Liver (tissue), 9 donors: ENCODE measurements around the gene FGFRL1. TPM values are rescaled to one million over a fixed set of nuclear protein-coding genes. Genes with fewer than 3 reads are reported as not detected.

Experiments
- DNase-seq: peaks from one replicate; pipeline ENCODE4 v3.0.0-alpha.2; 2017; ENCODE audit warnings: low spot score
- H3K27ac ChIP-seq, 2 donors: one replicate each; pipeline ENCODE4 v1.7.0; 2013; ENCODE audit warnings: inconsistent platforms in 2 of 2, low read length in 2 of 2, control low read depth in 1 of 2, low read depth in 1 of 2, mild to moderate bottlenecking in 1 of 2
- H3K27me3 ChIP-seq, 4 donors: one replicate each; pipeline versions ENCODE4 v1.6.1 to v1.7.0; 2013; ENCODE audit warnings: low read length in 3 of 4, inconsistent platforms in 1 of 4, mild to moderate bottlenecking in 1 of 4, moderate library complexity in 1 of 4; ENCODE audit not compliant: control insufficient read depth in 4 of 4, insufficient read depth in 4 of 4
- H3K36me3 ChIP-seq, 4 donors: one replicate each; pipeline versions ENCODE4 v1.6.1 to v1.7.0; 2013; ENCODE audit warnings: low read length in 3 of 4, mild to moderate bottlenecking in 3 of 4, low read depth in 1 of 4, moderate library complexity in 1 of 4; ENCODE audit not compliant: control insufficient read depth in 4 of 4, insufficient read depth in 3 of 4
- H3K4me1 ChIP-seq, 4 donors: one replicate each; pipeline versions ENCODE4 v1.6.1 to v1.7.0; 2013; ENCODE audit warnings: low read length in 3 of 4, mild to moderate bottlenecking in 3 of 4, moderate library complexity in 1 of 4; ENCODE audit not compliant: control insufficient read depth in 4 of 4, insufficient read depth in 4 of 4
- H3K4me3 ChIP-seq, 3 donors: one replicate each; pipeline versions ENCODE4 v1.6.1 to v1.7.0; 2013; ENCODE audit warnings: low read length in 3 of 3, control low read depth in 1 of 3, low read depth in 1 of 3, mild to moderate bottlenecking in 1 of 3
- H3K9ac ChIP-seq, 2 donors: one replicate each; pipeline ENCODE4 v1.7.0; 2013; ENCODE audit warnings: low read length in 2 of 2, mild to moderate bottlenecking in 2 of 2, moderate library complexity in 2 of 2, control low read depth in 1 of 2, low read depth in 1 of 2
- H3K9me3 ChIP-seq, 4 donors: one replicate each; pipeline versions ENCODE4 v1.6.1 to v1.7.0; 2013; ENCODE audit warnings: low read length in 3 of 4; ENCODE audit not compliant: control insufficient read depth in 4 of 4
- EGR1 ChIP-seq, 2 donors: IDR thresholded peaks; 2 replicates each; pipeline ENCODE4 v1.6.1; 2016 to 2018; ENCODE audit warnings: antibody characterized with exemption in 2 of 2, low read depth in 2 of 2
- FOXA1 ChIP-seq: IDR thresholded peaks from 2 replicates; pipeline ENCODE4 v1.6.1; 2016; ENCODE audit warnings: antibody characterized with exemption
- FOXA2 ChIP-seq: IDR thresholded peaks from 2 replicates; pipeline ENCODE4 v1.6.1; 2016; ENCODE audit warnings: antibody characterized with exemption
- GABPA ChIP-seq, 2 donors: IDR thresholded peaks in 1 of 2; conservative IDR thresholded peaks in 1 of 2; 2 replicates each; pipeline ENCODE4 v1.6.1; 2016; ENCODE audit warnings: antibody characterized with exemption in 2 of 2, mild to moderate bottlenecking in 1 of 2, moderate library complexity in 1 of 2
- HNF4A ChIP-seq, 2 donors: conservative IDR thresholded peaks; 2 replicates each; pipeline ENCODE4 v1.6.1; 2016; ENCODE audit warnings: antibody characterized with exemption in 2 of 2, mild to moderate bottlenecking in 2 of 2
- HNF4G ChIP-seq: IDR thresholded peaks from 2 replicates; pipeline ENCODE4 v1.6.1; 2016; ENCODE audit warnings: antibody characterized with exemption
- JUND ChIP-seq, 2 donors: IDR thresholded peaks; 2 replicates each; pipeline ENCODE4 v1.6.1; 2016; ENCODE audit warnings: antibody characterized with exemption in 2 of 2
- RAD21 ChIP-seq, 2 donors: IDR thresholded peaks; 2 replicates each; pipeline ENCODE4 v1.6.1; 2016; ENCODE audit warnings: antibody characterized with exemption in 2 of 2, mild to moderate bottlenecking in 2 of 2
- REST ChIP-seq: IDR thresholded peaks from 2 replicates; pipeline ENCODE4 v1.6.1; 2016; ENCODE audit warnings: antibody characterized with exemption, mild to moderate bottlenecking
- RXRA ChIP-seq, 2 donors: IDR thresholded peaks; 2 replicates each; pipeline ENCODE4 v1.6.1; 2017 to 2018; ENCODE audit warnings: antibody characterized with exemption in 2 of 2, mild to moderate bottlenecking in 1 of 2
- SP1 ChIP-seq: IDR thresholded peaks from 2 replicates; pipeline ENCODE4 v1.6.1; 2018; ENCODE audit warnings: antibody characterized with exemption, mild to moderate bottlenecking
- TAF1 ChIP-seq: conservative IDR thresholded peaks from 2 replicates; pipeline ENCODE4 v1.6.1; 2016; ENCODE audit warnings: antibody characterized with exemption, mild to moderate bottlenecking
- YY1 ChIP-seq: IDR thresholded peaks from 2 replicates; pipeline ENCODE4 v1.6.1; 2016; ENCODE audit warnings: antibody characterized with exemption, mild to moderate bottlenecking
- ZBTB33 ChIP-seq: IDR thresholded peaks from 2 replicates; pipeline ENCODE4 v1.6.1; 2016; ENCODE audit warnings: antibody characterized with exemption
- WGBS: extraction: QIAGEN DNeasy Blood & Tissue Kit; methylation state at CpG from one replicate; pipeline ENCODE4 v1.1.7; 2013; 5-methylcytosine and 5-hydroxymethylcytosine counted together
- polyA plus RNA-seq, 2 donors: library from polyadenylated mRNA; stranded (reverse) in 1 of 2; unstranded in 1 of 2; fragments of 200-250 nt in 1 of 2; fragments of >200 nt in 1 of 2; fragmentation: Nextera tagmentation in 1 of 2; extraction: Ambion mirVana in 1 of 2; gene quantifications; one replicate each; pipeline versions ENCODE4 v1.2.1 to v1.2.3, GENCODE V29; 2013 to 2015
- total RNA-seq, 2 donors: library from RNA; depleted of rRNA; stranded (reverse); fragments of >200 nt; gene quantifications; one replicate each; pipeline ENCODE4 v1.2.3, GENCODE V29; 2014
- TF ChIP-seq, protein P1 (sequence below): IDR thresholded peaks from 2 replicates; pipeline ENCODE4 v1.6.1; 2016; ENCODE audit warnings: antibody characterized with exemption
- TF ChIP-seq, protein P2 (sequence below): fragments of 150-350 bp; IDR thresholded peaks from 2 replicates; pipeline ENCODE4 v1.5.1; 2017; ENCODE audit warnings: improper control_type of control experiment, low read depth, low read length; ENCODE audit not compliant: missing input control
- TF ChIP-seq, protein P3 (sequence below): IDR thresholded peaks from 2 replicates; pipeline ENCODE4 v1.6.1; 2016; ENCODE audit warnings: antibody characterized with exemption
- donor health status: healthy.
- donor health status: healthy.
- donor health status: healthy.
- donor health status: healthy.
- donor health status: healthy.

Gene FGFRL1
- total and polyA plus RNA-seq, 4 donors, result 14.2 to 49.1 (median 22.4) TPM

DNA sequence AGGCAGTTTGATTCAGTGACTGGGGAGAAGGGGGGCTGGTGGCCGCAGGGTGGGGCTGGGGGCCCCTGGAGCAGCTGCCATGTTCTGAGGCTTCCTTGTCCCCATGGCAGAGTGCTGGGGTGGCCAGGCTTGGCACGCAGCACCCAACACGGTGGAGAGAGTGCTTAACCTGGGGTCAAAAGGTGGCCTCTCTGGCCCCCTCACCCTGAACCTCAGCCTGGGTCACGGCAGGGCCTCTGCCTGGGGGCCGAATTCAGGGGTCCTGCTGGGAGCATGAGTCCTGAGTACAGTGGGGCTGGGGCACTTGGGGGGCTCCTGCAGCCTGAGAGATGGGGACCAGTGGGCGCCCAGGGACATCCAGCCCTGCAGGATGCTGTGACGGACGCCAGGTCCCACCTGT is 19.9 kb downstream of the FGFRL1 start:
- Histone ChIP-seq H3K4me1 (peaks cover 0 to 3% (median 0%) of the 10 kb centered on the region in 4 donors), H3K36me3 (no peaks in the 10 kb centered on the region), H3K27ac (no peak overlapping the region), H3K4me3 (no peak overlapping the region), H3K27me3 (peaks cover 0 to 3% (median 0%) of the 10 kb centered on the region in 4 donors), H3K9ac (no peak overlapping the region), H3K9me3 (no peaks in the 10 kb centered on the region)
- 72% methylated on average over 8 of the region's 8 CpGs for WGBS
- no peak for TF ChIP-seq RXRA (IDR thresholded peaks at IDR 0.05)
- no peak for TF ChIP-seq FOXA1
- no peak for TF ChIP-seq EGR1 (IDR thresholded peaks at IDR 0.05; ENCODE audit: low read depth in 2 of 2)
- TF ChIP-seq, protein P1, sequence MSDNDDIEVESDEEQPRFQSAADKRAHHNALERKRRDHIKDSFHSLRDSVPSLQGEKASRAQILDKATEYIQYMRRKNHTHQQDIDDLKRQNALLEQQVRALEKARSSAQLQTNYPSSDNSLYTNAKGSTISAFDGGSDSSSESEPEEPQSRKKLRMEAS, result no peak
- no peak for TF ChIP-seq HNF4G
- no peak for TF ChIP-seq ZBTB33
- TF ChIP-seq, protein P2, sequence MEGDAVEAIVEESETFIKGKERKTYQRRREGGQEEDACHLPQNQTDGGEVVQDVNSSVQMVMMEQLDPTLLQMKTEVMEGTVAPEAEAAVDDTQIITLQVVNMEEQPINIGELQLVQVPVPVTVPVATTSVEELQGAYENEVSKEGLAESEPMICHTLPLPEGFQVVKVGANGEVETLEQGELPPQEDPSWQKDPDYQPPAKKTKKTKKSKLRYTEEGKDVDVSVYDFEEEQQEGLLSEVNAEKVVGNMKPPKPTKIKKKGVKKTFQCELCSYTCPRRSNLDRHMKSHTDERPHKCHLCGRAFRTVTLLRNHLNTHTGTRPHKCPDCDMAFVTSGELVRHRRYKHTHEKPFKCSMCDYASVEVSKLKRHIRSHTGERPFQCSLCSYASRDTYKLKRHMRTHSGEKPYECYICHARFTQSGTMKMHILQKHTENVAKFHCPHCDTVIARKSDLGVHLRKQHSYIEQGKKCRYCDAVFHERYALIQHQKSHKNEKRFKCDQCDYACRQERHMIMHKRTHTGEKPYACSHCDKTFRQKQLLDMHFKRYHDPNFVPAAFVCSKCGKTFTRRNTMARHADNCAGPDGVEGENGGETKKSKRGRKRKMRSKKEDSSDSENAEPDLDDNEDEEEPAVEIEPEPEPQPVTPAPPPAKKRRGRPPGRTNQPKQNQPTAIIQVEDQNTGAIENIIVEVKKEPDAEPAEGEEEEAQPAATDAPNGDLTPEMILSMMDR, result no peak
- no peak for TF ChIP-seq JUND (IDR thresholded peaks at IDR 0.05)
- no peak for TF ChIP-seq RAD21 (IDR thresholded peaks at IDR 0.05)
- TF ChIP-seq, protein P3, sequence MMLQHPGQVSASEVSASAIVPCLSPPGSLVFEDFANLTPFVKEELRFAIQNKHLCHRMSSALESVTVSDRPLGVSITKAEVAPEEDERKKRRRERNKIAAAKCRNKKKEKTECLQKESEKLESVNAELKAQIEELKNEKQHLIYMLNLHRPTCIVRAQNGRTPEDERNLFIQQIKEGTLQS, result no peak
- no peak for TF ChIP-seq YY1
- TF ChIP-seq HNF4A (conservative IDR thresholded peaks at IDR 0.05), result no peak
- no peak for DNase-seq

- Histone ChIP-seq H3K4me1 (peaks cover 0 to 3% (median 0%) of the 10 kb centered on the region in 4 donors), H3K36me3 (no peaks in the 10 kb centered on the region), H3K9ac (no peak overlapping the region), H3K27me3 (peaks cover 0 to 3% (median 0%) of the 10 kb centered on the region in 4 donors), H3K4me3 (no peak overlapping the region), H3K9me3 (no peaks in the 10 kb centered on the region), H3K27ac (no peak overlapping the region)
- 58% methylated on average over 37 of the region's 37 CpGs for WGBS
- no peak for DNase-seq
- TF ChIP-seq GABPA (IDR thresholded peaks at IDR 0.05 in 1 of 2, conservative IDR thresholded peaks at IDR 0.05 in 1 of 2), result no peak
- TF ChIP-seq HNF4G, result no peak
- no peak for TF ChIP-seq REST
- TF ChIP-seq EGR1 (IDR thresholded peaks at IDR 0.05; ENCODE audit: low read depth in 2 of 2), result no peak
- no peak for TF ChIP-seq RXRA (IDR thresholded peaks at IDR 0.05)
- TF ChIP-seq FOXA2, result no peak
- TF ChIP-seq JUND (IDR thresholded peaks at IDR 0.05), result no peak
- TF ChIP-seq HNF4A (conservative IDR thresholded peaks at IDR 0.05), result no peak
- TF ChIP-seq, protein P1, result no peak
- TF ChIP-seq RAD21 (IDR thresholded peaks at IDR 0.05), result no peak
- TF ChIP-seq, protein P3, result no peak
- TF ChIP-seq YY1, result no peak
- no peak for TF ChIP-seq SP1
- TF ChIP-seq TAF1, result no peak
- TF ChIP-seq, protein P2, result no peak
Measured at GRCh38 chr4:1031956-1032795, 20.8 kb downstream of the FGFRL1 start.
